Peyer's patch (tissue), 4 donors: ENCODE measurements around the gene SIM1. TPM values are rescaled to one million over a fixed set of nuclear protein-coding genes. Genes with fewer than 3 reads are reported as not detected.

Experiments used
- DNase-seq, 3 donors: peaks; one replicate each; pipeline ENCODE4 v3.0.0-alpha.2; 2017 to 2019
- H3K27ac ChIP-seq, 4 donors: fragments of 200-600 bp; sonication (generic); one replicate each; pipeline ENCODE4 v1.5.1; 2016 to 2019
- H3K27me3 ChIP-seq, 2 donors: fragments of 200-600 bp; sonication (generic); one replicate each; pipeline ENCODE4 v1.5.1; 2019
- H3K36me3 ChIP-seq, 3 donors: fragments of 200-600 bp; sonication (generic); one replicate each; pipeline ENCODE4 v1.5.1; 2016 to 2019
- H3K4me1 ChIP-seq, 4 donors: fragments of 200-600 bp; sonication (generic); one replicate each; pipeline ENCODE4 v1.5.1; 2016 to 2019
- H3K4me3 ChIP-seq, 4 donors: fragments of 200-600 bp; sonication (generic); 1 replicate in 3 of 4; 2 replicates in 1 of 4; pipeline ENCODE4 v1.5.1; 2016 to 2019; ENCODE audit warnings: mild to moderate bottlenecking in 1 of 4
- H3K9me3 ChIP-seq, 4 donors: fragments of 200-600 bp; sonication (generic); one replicate each; pipeline ENCODE4 v1.5.1; 2016 to 2019; ENCODE audit warnings: mild to moderate bottlenecking in 1 of 4
- POLR2A ChIP-seq, 2 donors: fragments of 450-650 bp; IDR thresholded peaks; one replicate each; pipeline ENCODE4 v1.5.1; 2017; ENCODE audit warnings: antibody characterized with exemption in 2 of 2, mild to moderate bottlenecking in 2 of 2, moderate library complexity in 2 of 2
- total RNA-seq, 4 donors: library from RNA; depleted of rRNA; stranded (reverse); fragments of >200 nt; gene quantifications; one replicate each; pipeline ENCODE4 v1.1.0, GENCODE V29; 2016
- TF ChIP-seq, protein P1 (sequence below), 6 experiments: fragments of 450-650 bp in 4 of 6; fragments of 200-600 bp in 2 of 6; sonication (generic) in 1 of 6; IDR thresholded peaks; one replicate each; pipeline ENCODE4 v1.5.1; 2017 to 2019; ENCODE audit warnings: antibody characterized with exemption in 6 of 6, mild to moderate bottlenecking in 3 of 6, moderate library complexity in 1 of 6

The SIM1 gene
- total RNA-seq, 4 donors from 2014 or later, result 0.13 TPM; not detected in 3

DNA sequence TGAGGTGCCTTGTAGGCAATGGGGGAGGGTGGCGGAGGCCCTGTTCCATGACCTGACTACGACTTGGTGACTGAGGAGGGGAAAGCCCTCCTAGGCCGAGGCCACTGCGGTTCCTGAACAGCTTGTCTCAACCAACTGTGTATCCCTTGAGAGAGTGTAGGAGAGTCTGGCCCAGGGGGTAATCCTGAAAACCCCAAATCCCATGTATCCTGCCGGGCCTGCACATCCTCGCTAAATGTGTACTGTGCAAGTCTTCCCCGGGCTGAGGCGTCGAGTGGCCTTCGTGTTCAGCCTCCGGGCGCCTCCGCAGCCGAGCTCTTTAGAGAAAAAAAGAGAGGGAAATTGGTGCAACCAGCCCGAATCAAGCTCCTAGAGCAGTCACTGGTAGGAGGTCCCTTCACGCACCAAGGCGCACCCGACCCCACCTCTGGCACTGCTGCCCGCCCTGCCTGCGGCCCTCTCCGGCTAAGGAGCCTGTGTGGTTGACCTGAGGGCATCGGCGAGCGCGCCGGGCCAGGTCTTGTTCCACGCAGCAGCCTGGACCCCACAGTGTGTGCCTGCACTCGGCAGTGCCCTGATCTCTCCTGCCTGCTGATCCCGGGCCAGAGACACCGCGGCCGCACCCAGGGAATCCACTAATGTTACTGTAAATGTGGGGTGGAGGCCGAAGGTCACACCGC lies 7.3 kb downstream of the SIM1 start:
- Histone ChIP-seq H3K27ac (no peak overlapping the region), H3K4me1 (peaks cover 0 to 11% (median 0%) of the 10 kb centered on the region in 4 donors), H3K27me3 (peaks cover 0 to 46% of the 10 kb centered on the region in 2 donors), H3K4me3 (no peak overlapping the region), H3K36me3 (no peaks in the 10 kb centered on the region), H3K9me3 (peaks cover 0 to 13% (median 0%) of the 10 kb centered on the region in 4 donors)
- TF ChIP-seq, protein P1, sequence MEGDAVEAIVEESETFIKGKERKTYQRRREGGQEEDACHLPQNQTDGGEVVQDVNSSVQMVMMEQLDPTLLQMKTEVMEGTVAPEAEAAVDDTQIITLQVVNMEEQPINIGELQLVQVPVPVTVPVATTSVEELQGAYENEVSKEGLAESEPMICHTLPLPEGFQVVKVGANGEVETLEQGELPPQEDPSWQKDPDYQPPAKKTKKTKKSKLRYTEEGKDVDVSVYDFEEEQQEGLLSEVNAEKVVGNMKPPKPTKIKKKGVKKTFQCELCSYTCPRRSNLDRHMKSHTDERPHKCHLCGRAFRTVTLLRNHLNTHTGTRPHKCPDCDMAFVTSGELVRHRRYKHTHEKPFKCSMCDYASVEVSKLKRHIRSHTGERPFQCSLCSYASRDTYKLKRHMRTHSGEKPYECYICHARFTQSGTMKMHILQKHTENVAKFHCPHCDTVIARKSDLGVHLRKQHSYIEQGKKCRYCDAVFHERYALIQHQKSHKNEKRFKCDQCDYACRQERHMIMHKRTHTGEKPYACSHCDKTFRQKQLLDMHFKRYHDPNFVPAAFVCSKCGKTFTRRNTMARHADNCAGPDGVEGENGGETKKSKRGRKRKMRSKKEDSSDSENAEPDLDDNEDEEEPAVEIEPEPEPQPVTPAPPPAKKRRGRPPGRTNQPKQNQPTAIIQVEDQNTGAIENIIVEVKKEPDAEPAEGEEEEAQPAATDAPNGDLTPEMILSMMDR (IDR thresholded peaks at IDR 0.05), result no peak
- no peak for TF ChIP-seq POLR2A (IDR thresholded peaks at IDR 0.05)
- DNase-seq, result no peak

DNA sequence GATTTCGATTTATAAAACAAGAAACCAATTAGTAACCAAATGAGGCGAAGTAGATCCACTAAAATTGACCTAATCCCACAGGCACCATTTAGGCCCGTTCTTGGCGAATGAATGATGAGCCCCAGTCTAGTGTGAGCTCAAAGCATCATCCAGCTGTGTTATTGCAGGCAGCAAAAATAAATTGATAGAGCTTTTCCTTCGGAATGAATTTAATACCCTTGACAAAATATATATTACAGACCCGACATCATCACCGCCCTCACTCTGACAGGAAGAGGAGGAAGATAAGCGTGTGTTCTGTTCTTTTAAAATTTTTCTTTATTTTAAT lies 7.8 kb downstream of the SIM1 start:
- Histone ChIP-seq H3K9me3 (peaks cover 0 to 13% (median 0%) of the 10 kb centered on the region in 4 donors), H3K4me1 (peaks cover 0 to 11% (median 0%) of the 10 kb centered on the region in 4 donors), H3K4me3 (no peak overlapping the region), H3K27ac (no peak overlapping the region), H3K36me3 (no peaks in the 10 kb centered on the region), H3K27me3 (peaks cover 0 to 46% of the 10 kb centered on the region in 2 donors)
- no peak for DNase-seq
- no peak for TF ChIP-seq POLR2A (IDR thresholded peaks at IDR 0.05)
- TF ChIP-seq, protein P1 (IDR thresholded peaks at IDR 0.05), result no peak

DNA sequence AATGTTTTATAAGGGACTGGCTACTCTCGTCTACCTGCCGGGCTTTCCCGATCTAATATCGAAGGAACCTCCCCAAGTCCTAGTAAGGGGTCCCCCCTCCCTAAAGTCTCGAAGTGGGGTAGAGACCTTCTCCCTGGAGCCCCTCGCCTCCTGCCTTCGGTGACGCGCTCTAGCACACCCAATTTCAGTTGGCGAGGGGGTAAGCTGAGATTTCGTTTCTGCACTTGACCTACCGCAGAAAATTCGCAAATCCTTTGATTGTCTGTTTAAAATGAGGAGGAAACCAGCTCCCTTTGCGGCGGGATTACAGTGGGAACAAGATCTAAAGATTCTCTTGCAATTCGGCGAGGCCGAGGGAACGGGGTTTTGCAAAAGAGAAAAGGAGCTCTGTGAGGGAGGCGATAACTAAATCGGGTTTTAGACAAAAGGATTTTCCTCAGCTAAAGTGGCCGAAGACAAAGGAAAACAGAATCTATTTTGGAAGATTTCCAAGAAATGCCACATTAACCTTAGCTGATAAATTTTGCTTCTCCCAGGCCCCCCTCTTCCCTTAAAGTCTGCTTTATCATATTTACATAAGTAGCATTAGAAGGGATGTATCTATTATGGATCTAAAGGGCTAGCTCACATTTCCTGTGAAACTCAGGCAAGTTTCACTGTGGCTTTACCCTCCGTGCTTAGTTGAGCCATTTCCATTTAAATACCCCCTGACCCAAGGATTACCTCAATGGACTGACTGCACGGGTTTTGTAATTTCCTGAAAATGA lies 8.4 kb downstream of the SIM1 start:
- DNase-seq, result no peak
- H3K4me1 ChIP-seq, result peaks cover 0 to 11% (median 0%) of the 10 kb centered on the region in 4 donors
- H3K36me3 ChIP-seq, result no peaks in the 10 kb centered on the region
- peak overlapping the region in 2 of 4 donors; percentile 8 to 30 for H3K4me3 ChIP-seq
- H3K9me3 ChIP-seq, result peaks cover 0 to 13% (median 0%) of the 10 kb centered on the region in 4 donors
- peaks cover 0 to 43% of the 10 kb centered on the region in 2 donors for H3K27me3 ChIP-seq
- no peak overlapping the region for H3K27ac ChIP-seq
- no peak for TF ChIP-seq POLR2A (IDR thresholded peaks at IDR 0.05)
- TF ChIP-seq, protein P1 (IDR thresholded peaks at IDR 0.05), result no peak

DNA sequence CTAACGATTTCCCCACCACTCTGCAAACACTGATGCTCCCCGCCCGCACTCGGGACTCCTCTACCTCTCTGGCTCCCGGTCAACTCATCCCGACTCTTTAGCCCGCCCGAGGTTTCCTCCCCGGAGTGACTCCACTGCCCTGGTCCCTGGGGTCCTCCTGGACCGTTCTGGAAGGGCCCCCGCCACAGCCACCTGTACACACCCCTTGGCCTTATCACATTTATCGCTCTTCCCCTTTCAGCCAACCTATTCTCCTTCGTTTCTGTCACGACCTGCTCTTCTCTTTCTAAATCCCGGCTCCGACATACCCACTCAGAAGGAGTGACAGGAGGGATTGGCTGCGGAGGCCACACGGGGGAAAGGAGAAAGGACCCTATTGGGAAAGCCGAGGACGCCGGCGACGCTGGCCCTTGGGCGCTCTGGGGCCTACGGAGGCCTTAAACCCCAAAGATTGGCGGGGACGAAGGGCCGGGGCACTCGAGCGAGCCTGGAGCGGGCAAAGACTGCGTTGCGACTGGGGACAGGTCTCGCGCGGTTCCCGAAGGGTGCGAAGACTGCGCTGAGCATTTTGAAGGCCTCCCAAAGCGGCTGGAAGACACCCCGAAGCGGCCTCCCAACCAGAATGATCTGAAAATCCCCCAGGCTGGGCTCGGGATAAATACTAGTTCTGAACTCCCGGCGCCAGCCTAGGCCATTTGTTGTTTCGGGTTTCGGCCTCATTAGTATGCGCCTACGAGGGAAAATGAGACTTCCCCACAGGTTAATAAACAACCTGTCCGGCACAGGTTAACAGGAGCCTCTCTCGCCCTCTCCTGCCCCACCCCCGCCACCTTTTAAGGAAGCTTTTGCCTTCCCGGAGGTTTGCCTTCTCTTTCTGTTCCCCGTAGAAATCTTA lies 9.2 kb downstream of the SIM1 start:
- no peak overlapping the region for H3K27ac ChIP-seq
- peaks cover 0 to 36% of the 10 kb centered on the region in 2 donors for H3K27me3 ChIP-seq
- TF ChIP-seq, protein P1 (IDR thresholded peaks at IDR 0.05), result no peak
- no peak for TF ChIP-seq POLR2A (IDR thresholded peaks at IDR 0.05)
- H3K4me1 ChIP-seq, result peaks cover 0 to 11% (median 0%) of the 10 kb centered on the region in 4 donors
- H3K36me3 ChIP-seq, result no peaks in the 10 kb centered on the region
- peaks cover 0 to 13% (median 0%) of the 10 kb centered on the region in 4 donors for H3K9me3 ChIP-seq
- DNase-seq, result no peak
- H3K4me3 ChIP-seq, result peak overlapping the region in 2 of 4 donors; percentile 8 to 30

DNA sequence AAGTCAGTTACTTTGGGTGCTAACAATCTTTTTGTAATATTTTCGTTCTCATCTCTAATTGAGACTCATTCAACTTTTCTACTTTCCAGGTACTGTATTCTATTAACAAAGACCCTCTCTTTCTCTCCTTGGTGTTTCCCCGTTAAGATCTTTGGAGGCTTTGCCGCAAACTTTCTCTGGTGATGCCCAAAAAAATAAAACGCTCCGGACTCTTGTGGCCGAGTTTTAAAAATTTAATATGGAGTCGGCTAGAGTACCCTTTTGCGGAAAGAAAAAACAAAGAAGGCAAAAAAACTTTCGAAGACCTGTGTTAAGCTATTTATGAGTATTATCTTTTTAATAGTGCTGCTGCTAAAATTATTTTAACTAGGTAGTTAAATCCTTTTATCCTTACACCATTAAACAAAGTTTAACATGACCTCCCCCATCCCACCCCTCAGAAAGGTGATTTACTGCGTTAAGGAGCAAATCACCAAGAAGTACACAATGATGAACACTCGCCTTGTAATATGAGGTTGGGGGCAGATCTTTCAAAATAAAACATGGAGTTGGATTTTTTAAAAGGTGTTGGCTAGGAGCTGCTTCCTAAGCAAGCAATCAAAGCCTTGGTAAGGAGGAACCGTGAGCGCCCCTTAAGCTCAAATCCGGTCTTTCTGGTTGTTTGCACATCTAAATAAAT lies 10.0 kb downstream of the SIM1 start:
- H3K9me3 ChIP-seq, result peaks cover 0 to 13% (median 0%) of the 10 kb centered on the region in 4 donors
- H3K27ac ChIP-seq, result no peak overlapping the region
- DNase-seq, result no peak
- peaks cover 0 to 36% of the 10 kb centered on the region in 2 donors for H3K27me3 ChIP-seq
- TF ChIP-seq, protein P1 (IDR thresholded peaks at IDR 0.05), result no peak
- no peak for TF ChIP-seq POLR2A (IDR thresholded peaks at IDR 0.05)
- H3K4me3 ChIP-seq, result no peak overlapping the region
- no peaks in the 10 kb centered on the region for H3K36me3 ChIP-seq
- peaks cover 0 to 11% (median 0%) of the 10 kb centered on the region in 4 donors for H3K4me1 ChIP-seq
